ENCODE measurements around the gene UCK2. TPM values are rescaled to one million over a fixed set of nuclear protein-coding genes. Genes with fewer than 3 reads are reported as not detected.

Gene UCK2
- total RNA-seq, 1 donor from 2014 or later, result 49.8 TPM

DNA sequence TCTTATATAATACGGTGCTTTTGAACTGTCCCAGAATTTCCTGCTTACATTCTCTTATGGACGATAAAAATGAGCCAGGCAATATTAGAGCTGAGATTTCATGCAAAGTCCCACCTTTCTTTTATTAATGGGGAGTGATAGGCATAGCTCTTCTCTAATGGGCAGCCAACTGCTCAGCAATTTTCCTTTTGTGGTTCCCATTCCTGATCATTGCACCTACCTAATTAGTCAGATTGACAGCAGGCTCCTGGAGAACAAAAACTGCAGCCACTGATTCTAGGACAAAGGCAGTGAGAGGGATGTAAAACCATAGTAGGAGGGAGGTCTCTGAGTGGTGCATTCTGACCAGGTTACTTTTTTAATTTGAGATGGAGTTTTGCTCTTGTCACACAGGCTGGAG lies 110.4 kb downstream of the UCK2 start:
- no peaks in the 10 kb centered on the region for H3K9me3 Mint-ChIP-seq (ENCODE audit: unreplicated experiment)
- H3K4me1 Mint-ChIP-seq (ENCODE audit: unreplicated experiment), result no peaks in the 10 kb centered on the region
- peaks cover 2% of the 10 kb centered on the region for H3K27me3 Mint-ChIP-seq (ENCODE audit: unreplicated experiment)
- no peak overlapping the region for H3K4me3 Mint-ChIP-seq (ENCODE audit: unreplicated experiment)
- TF ChIP-seq, protein P1, sequence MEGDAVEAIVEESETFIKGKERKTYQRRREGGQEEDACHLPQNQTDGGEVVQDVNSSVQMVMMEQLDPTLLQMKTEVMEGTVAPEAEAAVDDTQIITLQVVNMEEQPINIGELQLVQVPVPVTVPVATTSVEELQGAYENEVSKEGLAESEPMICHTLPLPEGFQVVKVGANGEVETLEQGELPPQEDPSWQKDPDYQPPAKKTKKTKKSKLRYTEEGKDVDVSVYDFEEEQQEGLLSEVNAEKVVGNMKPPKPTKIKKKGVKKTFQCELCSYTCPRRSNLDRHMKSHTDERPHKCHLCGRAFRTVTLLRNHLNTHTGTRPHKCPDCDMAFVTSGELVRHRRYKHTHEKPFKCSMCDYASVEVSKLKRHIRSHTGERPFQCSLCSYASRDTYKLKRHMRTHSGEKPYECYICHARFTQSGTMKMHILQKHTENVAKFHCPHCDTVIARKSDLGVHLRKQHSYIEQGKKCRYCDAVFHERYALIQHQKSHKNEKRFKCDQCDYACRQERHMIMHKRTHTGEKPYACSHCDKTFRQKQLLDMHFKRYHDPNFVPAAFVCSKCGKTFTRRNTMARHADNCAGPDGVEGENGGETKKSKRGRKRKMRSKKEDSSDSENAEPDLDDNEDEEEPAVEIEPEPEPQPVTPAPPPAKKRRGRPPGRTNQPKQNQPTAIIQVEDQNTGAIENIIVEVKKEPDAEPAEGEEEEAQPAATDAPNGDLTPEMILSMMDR (IDR thresholded peaks at IDR 0.05), result no peak
- H3K36me3 Mint-ChIP-seq (ENCODE audit: unreplicated experiment), result no peaks in the 10 kb centered on the region
- H3K27ac Mint-ChIP-seq (ENCODE audit: unreplicated experiment), result no peak overlapping the region
- no peak for DNase-seq (ENCODE audit: extremely low spot score, unreplicated experiment)

DNA sequence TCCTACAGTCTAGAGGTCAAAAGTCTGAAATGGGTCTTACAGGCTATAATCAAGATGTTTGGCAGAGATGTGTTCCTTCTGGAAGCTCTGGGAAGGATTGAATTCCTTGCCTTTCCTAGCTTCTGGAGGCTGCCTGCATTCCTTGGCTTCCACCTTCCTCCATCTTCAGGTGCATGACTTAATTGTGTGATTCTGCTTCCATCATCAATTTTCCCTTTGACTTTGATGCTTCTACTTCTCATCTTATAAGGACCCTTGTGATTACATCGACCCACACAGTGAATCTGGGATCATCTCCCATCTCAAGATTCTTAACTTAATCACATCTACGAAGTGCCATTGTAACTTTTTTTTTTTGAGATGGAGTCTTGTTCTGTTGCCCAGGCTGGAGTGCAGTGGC lies 111.4 kb downstream of the UCK2 start:
- Mint-ChIP-seq H3K27ac (ENCODE audit: unreplicated experiment) (no peak overlapping the region), H3K4me3 (ENCODE audit: unreplicated experiment) (no peak overlapping the region), H3K4me1 (ENCODE audit: unreplicated experiment) (no peaks in the 10 kb centered on the region), H3K36me3 (ENCODE audit: unreplicated experiment) (no peaks in the 10 kb centered on the region), H3K9me3 (ENCODE audit: unreplicated experiment) (no peaks in the 10 kb centered on the region), H3K27me3 (ENCODE audit: unreplicated experiment) (peaks cover 8% of the 10 kb centered on the region)
- TF ChIP-seq, protein P1 (IDR thresholded peaks at IDR 0.05), result no peak
- no peak for DNase-seq (ENCODE audit: extremely low spot score, unreplicated experiment)

DNA sequence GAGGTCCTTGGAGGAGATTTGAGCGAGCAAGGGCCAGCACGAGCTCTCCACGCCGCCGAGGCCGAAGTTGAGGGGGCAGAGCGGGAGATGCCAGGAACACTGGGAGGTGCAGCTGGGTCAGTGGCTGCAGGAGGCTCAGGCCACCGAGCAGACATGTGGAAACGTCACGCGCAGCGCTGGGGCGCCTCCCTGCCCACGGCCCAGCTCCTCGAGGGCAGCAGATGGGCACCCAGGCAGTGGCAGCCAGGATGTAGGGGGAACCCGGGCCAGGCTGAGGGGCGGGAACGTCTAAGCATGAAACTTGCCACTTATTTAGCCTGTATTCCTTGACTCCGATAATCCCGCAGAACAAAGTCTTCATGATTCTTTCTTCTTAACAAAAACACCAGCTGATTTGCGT lies 114.1 kb downstream of the UCK2 start:
- TF ChIP-seq, protein P1 (IDR thresholded peaks at IDR 0.05), result no peak
- Mint-ChIP-seq H3K4me1 (ENCODE audit: unreplicated experiment) (no peaks in the 10 kb centered on the region), H3K4me3 (ENCODE audit: unreplicated experiment) (no peak overlapping the region), H3K27me3 (ENCODE audit: unreplicated experiment) (peaks cover 14% of the 10 kb centered on the region), H3K9me3 (ENCODE audit: unreplicated experiment) (no peaks in the 10 kb centered on the region), H3K36me3 (ENCODE audit: unreplicated experiment) (no peaks in the 10 kb centered on the region), H3K27ac (ENCODE audit: unreplicated experiment) (no peak overlapping the region)
- DNase-seq (ENCODE audit: extremely low spot score, unreplicated experiment), result no peak

DNA sequence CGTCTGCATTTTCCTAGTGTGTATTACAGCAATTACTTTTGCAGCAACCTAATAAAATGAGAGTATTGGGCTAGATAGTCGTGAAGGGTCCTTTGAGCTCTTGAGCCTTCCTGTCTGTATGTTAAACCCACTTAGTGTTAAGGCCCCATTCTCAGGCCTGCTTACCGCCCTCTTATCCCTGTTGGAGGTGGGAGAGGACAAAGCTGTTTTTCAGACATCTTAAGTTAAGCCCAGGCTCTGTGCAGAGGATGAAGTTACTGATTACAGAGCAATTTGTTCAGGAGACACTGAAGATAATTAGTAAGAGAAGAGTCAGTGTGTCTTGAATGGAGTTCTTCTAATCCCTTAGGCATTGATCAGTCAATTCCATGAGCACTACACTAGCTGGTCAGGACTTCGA lies 114.6 kb downstream of the UCK2 start:
- H3K4me1 Mint-ChIP-seq (ENCODE audit: unreplicated experiment), result no peaks in the 10 kb centered on the region
- H3K27me3 Mint-ChIP-seq (ENCODE audit: unreplicated experiment), result peaks cover 14% of the 10 kb centered on the region
- no peak overlapping the region for H3K27ac Mint-ChIP-seq (ENCODE audit: unreplicated experiment)
- no peaks in the 10 kb centered on the region for H3K36me3 Mint-ChIP-seq (ENCODE audit: unreplicated experiment)
- peak; percentile 34 for DNase-seq (ENCODE audit: extremely low spot score, unreplicated experiment)
- TF ChIP-seq, protein P1 (IDR thresholded peaks at IDR 0.05), result no peak
- no peaks in the 10 kb centered on the region for H3K9me3 Mint-ChIP-seq (ENCODE audit: unreplicated experiment)
- no peak overlapping the region for H3K4me3 Mint-ChIP-seq (ENCODE audit: unreplicated experiment)

DNA sequence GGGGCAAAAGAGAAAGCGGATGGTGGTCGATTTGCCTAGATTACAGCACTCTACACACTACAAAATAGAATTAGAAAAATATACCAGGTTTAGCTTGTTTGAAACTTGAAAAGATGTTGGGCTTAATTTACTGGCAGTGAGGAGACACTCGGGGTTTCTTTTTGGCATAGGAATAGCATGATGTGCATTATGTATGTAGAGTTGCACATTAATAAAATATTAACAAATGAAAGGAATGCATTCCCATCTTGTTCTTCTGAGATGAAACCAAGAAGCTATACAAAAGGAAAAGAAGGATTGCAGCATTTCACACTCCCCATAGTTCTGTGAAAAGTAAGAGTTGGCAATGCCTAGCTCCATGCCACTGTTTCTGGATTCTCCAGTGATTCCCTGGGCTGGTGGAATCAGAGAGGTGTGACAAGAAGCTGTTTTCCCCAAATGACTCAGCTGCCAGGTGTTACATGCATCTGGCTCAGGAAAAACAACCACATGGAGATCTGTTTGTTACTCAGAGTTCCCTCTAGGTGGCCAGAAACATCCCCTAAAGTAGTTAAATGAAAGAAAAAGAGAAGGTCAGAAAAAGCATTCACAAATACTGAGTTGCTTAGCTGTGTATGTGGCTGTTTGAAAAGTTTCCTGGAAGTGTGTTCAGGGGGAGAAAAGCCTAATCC lies 115.6 kb downstream of the UCK2 start:
- Mint-ChIP-seq H3K27ac (ENCODE audit: unreplicated experiment) (no peak overlapping the region), H3K4me3 (ENCODE audit: unreplicated experiment) (no peak overlapping the region), H3K27me3 (ENCODE audit: unreplicated experiment) (peaks cover 18% of the 10 kb centered on the region), H3K36me3 (ENCODE audit: unreplicated experiment) (no peaks in the 10 kb centered on the region), H3K4me1 (ENCODE audit: unreplicated experiment) (no peaks in the 10 kb centered on the region), H3K9me3 (ENCODE audit: unreplicated experiment) (no peaks in the 10 kb centered on the region)
- peak; percentile 1 for DNase-seq (ENCODE audit: extremely low spot score, unreplicated experiment)
- TF ChIP-seq, protein P1 (IDR thresholded peaks at IDR 0.05), result no peak

Data from osteocyte (in vitro differentiated cells).